NCI-H146 treated with DMSO at 0.1 percent for 48 hours (cell line): ENCODE measurements around the gene DUSP28.
A peak's percentile ranks its signal among the peaks of the same experiment; 100 is the strongest.
"Not testable (repeated sequence)": the region's sequence is repeated elsewhere in the genome, so short reads cannot be mapped to it uniquely, and the experiment has no call there.

Experiments used
- DNase-seq: peaks from one replicate; lab custom pipeline; 2025; ENCODE audit not compliant: unreplicated experiment; lab: John Stamatoyannopoulos, UW

DUSP28 gene

GRCh38 chr2:240560084-240560479 lies at the start of gene DUSP28:
DUSP28 (plus strand) TSS chr2:240560357; CDS start chr2:240560685, 328 bp downstream.
- DNase-seq, result peak; percentile 27

- no peak for DNase-seq
Measured at GRCh38 chr2:240510513-240511210, 49.5 kb upstream of the DUSP28 start.

- DNase-seq, result no peak
Measured at GRCh38 chr2:240511351-240512108, 48.6 kb upstream of the DUSP28 start.

- DNase-seq, result no peak
Measured at GRCh38 chr2:240512109-240512485, 48.1 kb upstream of the DUSP28 start.

- no peak for DNase-seq
Measured at GRCh38 chr2:240512666-240513535, 47.3 kb upstream of the DUSP28 start.

- no peak for DNase-seq
Measured at GRCh38 chr2:240513549-240514287, 46.4 kb upstream of the DUSP28 start.

- DNase-seq, result no peak
Measured at GRCh38 chr2:240514631-240515030, 45.5 kb upstream of the DUSP28 start.

GRCh38 chr2:240517342-240517741 lies 42.8 kb upstream of the DUSP28 start:
- DNase-seq, result no peak

GRCh38 chr2:240518981-240519380 lies 41.2 kb upstream of the DUSP28 start:
- no peak for DNase-seq

- DNase-seq, result no peak
Measured at GRCh38 chr2:240519396-240520129, 40.6 kb upstream of the DUSP28 start.

GRCh38 chr2:240520130-240520973 lies 39.8 kb upstream of the DUSP28 start:
- no peak for DNase-seq

- no peak for DNase-seq
Measured at GRCh38 chr2:240520974-240521350, 39.2 kb upstream of the DUSP28 start.

- not testable (repeated sequence) for DNase-seq
Measured at GRCh38 chr2:240521885-240522284, 38.3 kb upstream of the DUSP28 start.

- DNase-seq, result no peak
Measured at GRCh38 chr2:240522406-240522805, 37.8 kb upstream of the DUSP28 start.

GRCh38 chr2:240523451-240524281 lies 36.5 kb upstream of the DUSP28 start:
- DNase-seq, result no peak

- no peak for DNase-seq
Measured at GRCh38 chr2:240524963-240525718, 35.0 kb upstream of the DUSP28 start.

GRCh38 chr2:240525802-240526201 lies 34.4 kb upstream of the DUSP28 start:
- DNase-seq, result no peak

GRCh38 chr2:240526521-240526920 lies 33.6 kb upstream of the DUSP28 start:
- no peak for DNase-seq
